GM13976 (cell line): ENCODE data around the gene IFT20.
"Not testable (repeated sequence)": the region's sequence is repeated elsewhere in the genome, so short reads cannot be mapped to it uniquely, and the experiment has no call there.

Experiments
- DNase-seq: peaks from one replicate; pipeline ENCODE4 v3.0.0; 2012; ENCODE audit warnings: low spot score
- in situ Hi-C: fragments of 300-500 bp; cut with MboI; formaldehyde crosslinking; loops from one replicate; pipeline ENCODE4 v1.12.0; 2022; ENCODE audit warnings: low sequenced_read_pairs, mixed read lengths, inconsistent platforms; ENCODE audit not compliant: unreplicated experiment
- TF ChIP-seq, protein P1 (sequence below): IDR thresholded peaks from 2 replicates; pipeline ENCODE4 v1.5.1; 2012; ENCODE audit warnings: borderline replicate concordance, mild to moderate bottlenecking; ENCODE audit not compliant: insufficient read depth; ENCODE audit errors: extremely low read depth, missing control alignments, control extremely low read depth

Gene IFT20

DNA sequence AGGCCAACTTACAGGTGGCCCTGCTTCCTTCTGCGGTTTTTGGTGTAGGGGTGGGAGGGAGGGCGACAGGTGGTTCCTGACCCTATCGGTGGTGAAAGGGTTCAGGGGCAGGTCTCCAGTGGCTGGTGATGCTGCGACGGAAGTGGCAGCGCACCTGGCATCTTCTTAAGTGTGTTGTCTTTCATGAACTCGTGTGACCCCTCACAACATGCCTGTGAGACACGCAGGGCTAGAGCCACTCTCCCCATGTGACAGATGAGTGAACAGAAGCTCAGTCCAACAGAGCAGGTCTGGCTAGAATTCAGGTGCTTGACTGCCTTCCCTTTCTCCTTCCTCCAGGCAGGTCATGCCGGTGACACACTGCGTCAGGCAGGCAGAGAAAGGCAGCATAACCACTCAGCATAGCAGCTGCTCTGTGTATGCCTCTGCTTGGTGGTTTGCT, 8.2 kb upstream of the IFT20 start:
- TF ChIP-seq, protein P1, sequence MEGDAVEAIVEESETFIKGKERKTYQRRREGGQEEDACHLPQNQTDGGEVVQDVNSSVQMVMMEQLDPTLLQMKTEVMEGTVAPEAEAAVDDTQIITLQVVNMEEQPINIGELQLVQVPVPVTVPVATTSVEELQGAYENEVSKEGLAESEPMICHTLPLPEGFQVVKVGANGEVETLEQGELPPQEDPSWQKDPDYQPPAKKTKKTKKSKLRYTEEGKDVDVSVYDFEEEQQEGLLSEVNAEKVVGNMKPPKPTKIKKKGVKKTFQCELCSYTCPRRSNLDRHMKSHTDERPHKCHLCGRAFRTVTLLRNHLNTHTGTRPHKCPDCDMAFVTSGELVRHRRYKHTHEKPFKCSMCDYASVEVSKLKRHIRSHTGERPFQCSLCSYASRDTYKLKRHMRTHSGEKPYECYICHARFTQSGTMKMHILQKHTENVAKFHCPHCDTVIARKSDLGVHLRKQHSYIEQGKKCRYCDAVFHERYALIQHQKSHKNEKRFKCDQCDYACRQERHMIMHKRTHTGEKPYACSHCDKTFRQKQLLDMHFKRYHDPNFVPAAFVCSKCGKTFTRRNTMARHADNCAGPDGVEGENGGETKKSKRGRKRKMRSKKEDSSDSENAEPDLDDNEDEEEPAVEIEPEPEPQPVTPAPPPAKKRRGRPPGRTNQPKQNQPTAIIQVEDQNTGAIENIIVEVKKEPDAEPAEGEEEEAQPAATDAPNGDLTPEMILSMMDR = no peak
- in situ Hi-C loops = no loop called here
- no peak for DNase-seq

DNA sequence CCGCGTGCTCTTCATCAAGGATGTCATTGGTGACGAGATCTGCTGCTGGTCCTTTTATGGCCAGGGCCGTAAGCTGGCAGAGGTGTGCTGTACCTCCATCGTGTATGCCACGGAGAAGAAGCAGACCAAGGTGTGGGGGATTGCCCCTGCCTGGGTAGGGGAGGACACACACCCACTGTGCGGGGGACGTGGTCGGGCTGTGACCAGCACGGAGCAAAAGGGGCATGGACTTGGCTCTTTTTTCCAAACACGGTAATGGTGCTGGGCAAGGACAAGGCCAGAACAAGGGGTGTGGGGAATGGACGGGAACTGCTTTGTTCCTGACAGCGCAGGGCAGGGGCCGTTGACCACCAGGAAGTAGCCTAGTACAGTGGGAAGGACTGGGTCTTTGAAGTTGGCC, 7.0 kb upstream of the IFT20 start:
- in situ Hi-C loops = no loop called here
- TF ChIP-seq, protein P1 = no peak
- DNase-seq = no peak

DNA sequence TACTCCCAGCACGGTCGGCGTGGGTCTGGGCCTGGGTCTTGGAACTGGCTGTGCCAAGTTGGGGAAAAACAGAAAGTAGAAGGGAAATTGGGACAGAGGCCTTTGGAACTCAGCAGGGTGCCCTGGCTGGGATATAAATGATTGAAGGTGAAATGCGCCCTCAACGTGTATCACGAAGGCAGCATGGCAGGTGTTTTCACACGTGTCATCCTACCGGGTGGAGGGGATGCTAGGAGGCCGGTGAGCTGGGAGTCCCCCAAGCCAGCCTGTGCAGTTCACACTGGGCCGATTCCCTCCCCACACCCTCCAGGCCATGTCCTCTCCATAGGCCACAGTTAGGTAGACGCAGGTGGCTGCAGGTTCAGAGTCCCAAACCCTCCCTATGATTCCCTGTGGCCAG, 6.2 kb upstream of the IFT20 start:
- DNase-seq = no peak
- in situ Hi-C loops = no loop called here
- TF ChIP-seq, protein P1 = no peak

DNA sequence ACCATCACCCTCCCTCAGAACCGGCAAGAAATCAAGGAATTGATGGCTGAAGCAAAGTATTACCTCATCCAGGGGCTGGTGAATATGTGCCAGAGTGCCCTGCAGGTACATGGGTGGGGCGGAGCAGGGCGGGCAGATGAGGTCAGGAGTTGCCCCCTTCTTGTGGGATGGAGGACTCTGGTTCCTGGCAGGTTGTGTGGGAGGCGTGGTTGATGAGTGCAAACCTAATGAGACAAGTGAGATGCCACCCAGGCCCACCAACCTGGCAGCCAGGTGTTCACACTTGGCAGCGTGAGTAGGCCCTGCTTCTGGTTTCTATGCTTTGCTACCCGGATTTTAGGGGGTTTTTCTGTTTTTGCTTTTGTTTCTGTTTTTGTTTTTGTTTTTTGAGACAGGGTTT, 5.1 kb upstream of the IFT20 start:
- in situ Hi-C loops = no loop called here
- DNase-seq = no peak
- TF ChIP-seq, protein P1 = no peak

DNA sequence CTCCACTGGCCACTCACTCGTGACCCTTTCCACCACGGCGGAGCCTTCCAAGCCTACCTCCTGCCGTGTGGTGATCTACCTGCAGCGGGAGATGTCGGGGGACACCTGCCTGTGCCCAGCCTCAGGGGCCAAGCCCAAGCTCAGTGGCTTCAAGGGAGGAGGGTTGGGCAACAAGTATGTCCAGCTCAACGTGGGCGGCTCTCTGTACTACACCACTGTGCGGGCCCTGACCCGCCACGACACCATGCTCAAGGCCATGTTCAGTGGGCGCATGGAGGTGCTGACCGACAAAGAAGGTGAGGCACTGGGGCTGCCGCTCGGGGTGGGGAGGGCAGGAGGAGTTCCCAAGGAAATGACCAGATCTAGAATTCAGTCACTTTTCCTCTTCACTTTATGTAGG, 4.2 kb upstream of the IFT20 start:
- DNase-seq = no peak
- in situ Hi-C loops = no loop called here
- TF ChIP-seq, protein P1 = no peak

DNA sequence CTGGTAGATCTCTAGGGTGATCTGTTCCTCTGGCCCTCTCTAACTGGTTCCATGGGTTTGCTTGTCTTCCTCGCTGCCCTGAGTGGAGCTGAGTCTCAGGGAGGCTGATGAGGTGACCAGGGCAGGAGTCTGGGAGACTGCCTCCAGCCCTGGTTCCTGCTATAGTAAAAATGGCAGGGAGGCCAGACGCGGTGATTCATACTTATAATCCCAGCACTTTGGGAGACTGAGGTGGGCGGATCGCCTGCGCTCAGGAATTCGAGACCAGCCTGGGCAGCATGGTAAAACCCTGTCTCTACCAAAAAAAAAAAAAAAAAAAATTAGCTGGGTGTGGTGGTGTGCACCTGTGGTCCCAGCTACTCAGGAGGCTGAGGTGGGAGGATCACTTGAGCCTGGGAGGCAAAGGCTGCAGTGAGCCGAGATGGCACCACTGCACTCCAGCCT, 3.5 kb upstream of the IFT20 start:
- in situ Hi-C loops, DNase-seq: not testable (repeated sequence)

DNA sequence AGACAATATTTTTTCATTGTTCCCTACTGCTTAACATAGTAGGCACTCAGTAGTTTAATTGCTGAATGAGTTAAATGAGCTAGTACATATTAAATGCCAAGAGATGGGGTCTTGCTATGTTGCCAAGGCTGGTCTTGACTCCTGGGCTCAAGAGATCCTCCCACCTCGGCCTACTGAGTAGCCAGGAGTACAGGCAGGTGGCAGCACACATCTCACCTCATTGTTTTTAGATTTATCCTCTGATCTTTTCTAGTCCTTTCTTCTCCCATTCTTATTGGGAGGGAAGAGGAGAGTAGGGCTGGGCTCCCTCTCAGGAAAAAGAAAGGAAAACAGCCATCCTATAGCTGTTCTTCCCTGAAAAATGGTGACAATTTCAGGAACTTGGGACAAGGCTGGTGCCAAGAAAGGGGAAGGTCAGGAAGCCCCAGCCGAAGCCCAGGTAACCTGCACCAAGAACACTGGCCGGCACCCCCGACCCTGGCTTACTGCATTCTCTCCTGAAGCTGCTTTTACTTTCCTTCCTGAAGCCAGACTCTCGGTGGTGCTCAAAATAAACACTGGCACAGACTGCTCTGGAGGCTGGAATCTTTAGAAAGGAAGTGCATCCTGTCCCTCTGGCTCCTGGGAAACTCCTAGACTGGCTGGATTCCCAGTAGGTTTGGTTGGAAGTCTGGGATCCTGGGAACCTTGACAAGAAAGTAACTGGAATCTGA, 2.9 kb upstream of the IFT20 start:
- in situ Hi-C loops = no loop called here
- no peak for DNase-seq
- TF ChIP-seq, protein P1 = no peak
